Adrenal gland (tissue), 5 donors: ENCODE results near the gene RNF125.
"Not testable (repeated sequence)": the region's sequence is repeated elsewhere in the genome, so short reads cannot be mapped to it uniquely, and the experiment has no call there.

Experiments used
- POLR2A ChIP-seq, 2 donors: fragments of 450-650 bp; IDR thresholded peaks; one replicate each; pipeline ENCODE4 v1.6.1; 2017; ENCODE audit warnings: antibody characterized with exemption in 2 of 2, mild to moderate bottlenecking in 2 of 2, moderate library complexity in 1 of 2
- TF ChIP-seq, protein P1 (sequence below), 6 experiments: fragments of 450-650 bp in 4 of 6; fragments of 200-600 bp in 2 of 6; sonication (generic) in 1 of 6; IDR thresholded peaks; 1 replicate in 5 of 6; 2 replicates in 1 of 6; pipeline versions ENCODE4 v1.5.1 to v1.8.0; 2016 to 2021; ENCODE audit warnings: antibody characterized with exemption in 6 of 6, mild to moderate bottlenecking in 2 of 6, moderate library complexity in 1 of 6
- donor health status: DM: no; HTN: no; CAD: no.

DNA sequence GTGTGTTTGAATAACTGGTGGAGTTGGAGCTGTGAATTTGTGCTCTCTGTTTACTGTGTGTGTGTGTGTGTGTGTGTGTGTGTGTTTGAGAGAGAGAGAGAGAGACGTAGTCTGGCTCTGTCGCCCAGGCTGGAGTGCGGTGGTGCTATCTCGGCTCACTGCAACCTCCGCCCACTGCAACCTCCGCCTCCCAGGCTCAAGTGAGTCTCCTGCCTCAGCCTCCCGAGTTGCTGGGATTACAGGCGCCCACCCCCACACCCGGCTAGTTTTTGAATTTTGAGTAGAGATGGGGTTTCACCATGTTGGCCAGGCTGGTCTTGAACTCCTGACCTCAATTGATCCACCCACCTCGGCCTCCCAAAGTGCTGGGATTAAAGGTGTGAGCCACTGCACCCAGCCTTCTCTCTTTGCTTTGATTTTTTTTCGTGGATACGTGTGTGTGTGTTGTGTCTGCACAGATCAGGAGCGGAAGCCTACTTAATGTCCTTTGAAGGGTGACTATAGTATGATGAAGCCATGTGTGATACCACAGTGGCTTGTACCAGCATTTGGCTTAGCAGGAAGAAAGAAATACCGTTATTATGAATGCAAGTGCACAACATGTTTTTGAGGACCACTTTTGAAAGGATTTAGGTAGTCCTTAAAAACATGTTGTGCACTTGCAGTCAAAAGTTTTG is 1.5 kb downstream of the RNF125 start:
- TF ChIP-seq, protein P1, sequence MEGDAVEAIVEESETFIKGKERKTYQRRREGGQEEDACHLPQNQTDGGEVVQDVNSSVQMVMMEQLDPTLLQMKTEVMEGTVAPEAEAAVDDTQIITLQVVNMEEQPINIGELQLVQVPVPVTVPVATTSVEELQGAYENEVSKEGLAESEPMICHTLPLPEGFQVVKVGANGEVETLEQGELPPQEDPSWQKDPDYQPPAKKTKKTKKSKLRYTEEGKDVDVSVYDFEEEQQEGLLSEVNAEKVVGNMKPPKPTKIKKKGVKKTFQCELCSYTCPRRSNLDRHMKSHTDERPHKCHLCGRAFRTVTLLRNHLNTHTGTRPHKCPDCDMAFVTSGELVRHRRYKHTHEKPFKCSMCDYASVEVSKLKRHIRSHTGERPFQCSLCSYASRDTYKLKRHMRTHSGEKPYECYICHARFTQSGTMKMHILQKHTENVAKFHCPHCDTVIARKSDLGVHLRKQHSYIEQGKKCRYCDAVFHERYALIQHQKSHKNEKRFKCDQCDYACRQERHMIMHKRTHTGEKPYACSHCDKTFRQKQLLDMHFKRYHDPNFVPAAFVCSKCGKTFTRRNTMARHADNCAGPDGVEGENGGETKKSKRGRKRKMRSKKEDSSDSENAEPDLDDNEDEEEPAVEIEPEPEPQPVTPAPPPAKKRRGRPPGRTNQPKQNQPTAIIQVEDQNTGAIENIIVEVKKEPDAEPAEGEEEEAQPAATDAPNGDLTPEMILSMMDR (IDR thresholded peaks at IDR 0.05), result not testable (repeated sequence)
- TF ChIP-seq POLR2A (IDR thresholded peaks at IDR 0.05), result not testable (repeated sequence)
